HCT116 (cell line): ENCODE measurements around the gene SPEF1. TPM values are rescaled to one million over a fixed set of nuclear protein-coding genes. Genes with fewer than 3 reads are reported as not detected.

Experiments used
- ATAC-seq: fragments of 200-7000 bp; cut with Tn5 transposase; 2 replicates; pipeline ENCODE4 v1.9.1; 2020; ENCODE audit warnings: mild to moderate bottlenecking, moderate library complexity
- BruUV-seq: library from RNA; stranded (reverse); fragments of 400-500 nt; replicated peaks from 2 replicates; lab custom pipeline; 2021; lab: Mats Ljungman, UMichigan
- CTCF ChIA-PET: fragments of 300-600 bp; sonication (Branson Sonifier 250); formaldehyde crosslinking; loops from one replicate; lab custom pipeline; 2021; ENCODE audit warnings: antibody characterized with exemption; lab: Charles Lee
- POLR2A ChIA-PET: fragments of 300-600, 350-600 bp; sonication (Branson Sonifier 250); formaldehyde crosslinking; loops from one replicate; lab custom pipeline; 2021; ENCODE audit warnings: antibody characterized with exemption; lab: Charles Lee
- RAD21 ChIA-PET, 2 experiments: fragments of 300-600 bp; sonication (Branson Sonifier 250); formaldehyde crosslinking; loops; one replicate each; lab custom pipeline; 2023; ENCODE audit warnings: low total read pairs in 2 of 2; ENCODE audit not compliant: uncharacterized antibody in 2 of 2, unreplicated experiment in 2 of 2, low non-redundant PET in 1 of 2; lab: Charles Lee
- DNase-seq: peaks from one replicate; pipeline ENCODE4 v3.0.0-alpha.2; 2010; ENCODE audit warnings: low read depth, low spot score
- H2AFZ ChIP-seq: fragments of 200-600 bp; shearing (Covaris generic), sonication (generic); 2 replicates; pipeline ENCODE4 v1.6.1; 2017; ENCODE audit warnings: low read depth, mixed run types, mixed read lengths, antibody characterized with exemption, low read length; ENCODE audit not compliant: poor library complexity, severe bottlenecking
- H3K27ac ChIP-seq: 2 replicates; pipeline ENCODE4 v1.5.1; 2012; ENCODE audit warnings: low read depth, low read length
- H3K27me3 ChIP-seq: fragments of 200-600 bp; sonication (generic); 2 replicates; pipeline ENCODE4 v1.6.1; 2016; ENCODE audit warnings: mixed run types, low read length, mixed read lengths; ENCODE audit not compliant: insufficient read depth
- H3K36me3 ChIP-seq, 2 experiments: fragments of 200-500 bp in 1 of 2; fragments of 200-600 bp in 1 of 2; sonication (Bioruptor generic) in 1 of 2; sonication (generic) in 1 of 2; 2 replicates each; pipeline versions ENCODE4 v1.5.1 to v1.6.1; 2014 to 2016; ENCODE audit warnings: low read length in 2 of 2, inconsistent platforms in 1 of 2, mixed read lengths in 1 of 2, mixed run types in 1 of 2; ENCODE audit not compliant: insufficient read depth in 2 of 2, control insufficient read depth in 1 of 2
- H3K4me1 ChIP-seq, 2 experiments: fragments of 200-600 bp in 1 of 2; sonication (generic) in 1 of 2; 2 replicates each; pipeline versions ENCODE4 v1.5.1 to v1.6.1; 2012 to 2017; ENCODE audit warnings: low read length in 2 of 2, inconsistent platforms in 1 of 2, mild to moderate bottlenecking in 1 of 2, mixed read lengths in 1 of 2, mixed run types in 1 of 2, moderate library complexity in 1 of 2; ENCODE audit not compliant: insufficient read depth in 2 of 2, control insufficient read depth in 1 of 2
- H3K4me2 ChIP-seq: fragments of 200-600 bp; sonication (generic); 2 replicates; pipeline ENCODE4 v1.6.1; 2017; ENCODE audit warnings: mixed run types, low read length, mixed read lengths
- H3K4me3 ChIP-seq, 2 experiments: fragments of 200-600 bp in 1 of 2; sonication (generic) in 1 of 2; replicated peaks in 1 of 2; 2 replicates each; pipeline ENCODE4 v1.5.1; 2011 to 2016; ENCODE audit warnings: low read length in 2 of 2, control low read depth in 1 of 2, low read depth in 1 of 2, mild to moderate bottlenecking in 1 of 2, mixed read lengths in 1 of 2, mixed run types in 1 of 2
- H3K79me2 ChIP-seq: fragments of 200-600 bp; sonication (generic); 2 replicates; pipeline ENCODE4 v1.6.1; 2017; ENCODE audit warnings: mild to moderate bottlenecking, mixed run types, low read length, moderate library complexity, mixed read lengths; ENCODE audit not compliant: insufficient read depth
- H3K9ac ChIP-seq: fragments of 200-600 bp; sonication (generic); 2 replicates; pipeline ENCODE4 v1.6.1; 2016; ENCODE audit warnings: low read length, mixed read lengths
- H3K9me2 ChIP-seq: fragments of 200-600 bp; sonication (generic), shearing (Covaris generic); 2 replicates; pipeline ENCODE4 v1.6.1; 2017; ENCODE audit warnings: mixed run types, mild to moderate bottlenecking, moderate library complexity; ENCODE audit not compliant: insufficient read depth
- H3K9me3 ChIP-seq, 2 experiments: fragments of 200-500 bp in 1 of 2; fragments of 200-600 bp in 1 of 2; sonication (Bioruptor generic) in 1 of 2; sonication (generic) in 1 of 2; 2 replicates each; pipeline ENCODE4 v1.6.1; 2014 to 2017; ENCODE audit warnings: low read length in 2 of 2, mixed read lengths in 2 of 2, inconsistent platforms in 1 of 2, low read depth in 1 of 2, mild to moderate bottlenecking in 1 of 2, mixed run types in 1 of 2, moderate library complexity in 1 of 2; ENCODE audit not compliant: control insufficient read depth in 1 of 2, insufficient read depth in 1 of 2
- H4K20me1 ChIP-seq: fragments of 200-600 bp; sonication (generic), shearing (Covaris generic); 2 replicates; pipeline ENCODE4 v1.6.1; 2017; ENCODE audit warnings: mixed run types, mild to moderate bottlenecking, moderate library complexity; ENCODE audit not compliant: insufficient read depth
- ATF3 ChIP-seq: IDR thresholded peaks from 2 replicates; pipeline ENCODE4 v1.6.1; 2012
- CBX3 ChIP-seq: IDR thresholded peaks from 2 replicates; pipeline ENCODE4 v1.6.1; 2012; ENCODE audit warnings: low read depth
- CTCF ChIP-seq, 3 experiments: fragments of 200-600 bp in 1 of 3; sonication (generic) in 1 of 3; IDR thresholded peaks in 2 of 3; conservative IDR thresholded peaks in 1 of 3; 2 replicates each; pipeline ENCODE4 v1.5.1; 2012 to 2017; ENCODE audit warnings: low read depth in 2 of 3, low read length in 2 of 3, antibody characterized with exemption in 1 of 3, borderline replicate concordance in 1 of 3, control low read depth in 1 of 3, mild to moderate bottlenecking in 1 of 3, mixed read lengths in 1 of 3, mixed run types in 1 of 3, moderate library complexity in 1 of 3; ENCODE audit not compliant: insufficient read depth in 1 of 3
- EZH2 ChIP-seq: fragments of 200-600 bp; sonication (generic); IDR thresholded peaks from 2 replicates; pipeline ENCODE4 v1.6.1; 2017; ENCODE audit warnings: antibody characterized with exemption, mixed run types
- EZH2phosphoT487 ChIP-seq: fragments of 200-600 bp; IDR thresholded peaks from 2 replicates; pipeline ENCODE4 v1.6.1; 2018; ENCODE audit warnings: antibody characterized with exemption, borderline replicate concordance
- JUND ChIP-seq: IDR thresholded peaks from 2 replicates; pipeline ENCODE4 v1.6.1; 2012
- POLR2AphosphoS5 ChIP-seq: IDR thresholded peaks from 2 replicates; pipeline ENCODE4 v1.6.1; 2011; ENCODE audit warnings: mild to moderate bottlenecking, low read depth, low read length, moderate library complexity
- RAD21 ChIP-seq: IDR thresholded peaks from 2 replicates; pipeline ENCODE4 v1.6.1; 2012; ENCODE audit warnings: low read depth, mild to moderate bottlenecking
- SIN3A ChIP-seq: IDR thresholded peaks from 2 replicates; pipeline ENCODE4 v1.6.1; 2012; ENCODE audit warnings: low read depth
- SP1 ChIP-seq: IDR thresholded peaks from 2 replicates; pipeline ENCODE4 v1.6.1; 2012; ENCODE audit warnings: low read depth
- SRF ChIP-seq: IDR thresholded peaks from 2 replicates; pipeline ENCODE4 v1.6.1; 2012; ENCODE audit warnings: low read depth
- TCF7L2 ChIP-seq: IDR thresholded peaks from 2 replicates; pipeline ENCODE4 v1.7.0; 2011; ENCODE audit warnings: borderline replicate concordance, inconsistent platforms; ENCODE audit not compliant: insufficient read depth, insufficient read length; ENCODE audit errors: extremely low read depth
- YY1 ChIP-seq: IDR thresholded peaks from 2 replicates; pipeline ENCODE4 v1.6.1; 2011; ENCODE audit warnings: low read length, low read depth, moderate library complexity, mild to moderate bottlenecking; ENCODE audit not compliant: insufficient replicate concordance; ENCODE audit errors: extremely low read depth
- ZNF274 ChIP-seq: fragments of 200-500 bp; sonication (Bioruptor generic); IDR thresholded peaks from 2 replicates; pipeline ENCODE4 v1.6.1; 2014; ENCODE audit warnings: mild to moderate bottlenecking, low read depth, low read length, inconsistent platforms
- intact Hi-C: fragments of 100-400 bp; cut with micrococcal nuclease; formaldehyde crosslinking; loops from 2 replicates; pipeline ENCODE4 v1.10.0; 2022
- total RNA-seq: library from RNA; stranded (reverse); gene quantifications from one replicate; pipeline ENCODE4 v1.2.1, GENCODE V29; 2021; ENCODE audit not compliant: unreplicated experiment
- TF ChIP-seq, protein P1 (sequence below): IDR thresholded peaks from 2 replicates; pipeline ENCODE4 v1.6.1; 2012
- TF ChIP-seq, protein P2 (sequence below): IDR thresholded peaks from 2 replicates; pipeline ENCODE4 v1.6.1; 2012; ENCODE audit warnings: low read depth
- TF ChIP-seq, protein P3 (sequence below): IDR thresholded peaks from 2 replicates; pipeline ENCODE4 v1.6.1; 2011; ENCODE audit warnings: mild to moderate bottlenecking, low read length, moderate library complexity; ENCODE audit not compliant: insufficient replicate concordance; ENCODE audit errors: extremely low read depth

Gene SPEF1
- total RNA-seq, 1 experiment from 2014 or later = 0.93 TPM

GRCh38 chr20:3730803-3731672 lies 50.2 kb downstream of the SPEF1 start:
- no TSS peak for BruUV-seq

More at GRCh38 chr20:3730803-3731672, 50.2 kb downstream of the SPEF1 start:
- Histone ChIP-seq H3K4me3 (no peak overlapping the region), H4K20me1 (no peaks in the 10 kb centered on the region), H3K27me3 (0 out of 2 replicates have a peak, but pooled peaks cover 8% of the 10 kb centered on the region), H3K79me2 (no peaks in the 10 kb centered on the region), H3K9me2 (no peaks in the 10 kb centered on the region), H2AFZ (no peak overlapping the region), H3K9me3 (no peaks in the 10 kb centered on the region), H3K9ac (no peak overlapping the region), H3K4me2 (no peak overlapping the region), H3K36me3 (no peaks in the 10 kb centered on the region), H3K4me1 (peaks cover 7 to 31% of the 10 kb centered on the region in 2 experiments), H3K27ac (no peak overlapping the region)
- POLR2A ChIA-PET = no interaction called here
- RAD21 ChIA-PET = no interaction called here
- CTCF ChIA-PET = no interaction called here
- ATAC-seq = no peak
- no peak for DNase-seq
- TF ChIP-seq, protein P1, sequence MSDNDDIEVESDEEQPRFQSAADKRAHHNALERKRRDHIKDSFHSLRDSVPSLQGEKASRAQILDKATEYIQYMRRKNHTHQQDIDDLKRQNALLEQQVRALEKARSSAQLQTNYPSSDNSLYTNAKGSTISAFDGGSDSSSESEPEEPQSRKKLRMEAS = no peak
- TF ChIP-seq ATF3 (no peak), SIN3A (no peak), SRF (no peak), EZH2 (no peak), SP1 (no peak), YY1 (no peak), ZNF274 (no peak), JUND (no peak), CBX3 (no peak), RAD21 (no peak), EZH2phosphoT487 (no peak), CTCF (IDR thresholded peaks at IDR 0.05 in 2 of 3, conservative IDR thresholded peaks at IDR 0.05 in 1 of 3; ENCODE audit: borderline replicate concordance in 1 of 3, insufficient read depth in 1 of 3, low read depth in 2 of 3, low read length in 2 of 3) (no peak), TCF7L2 (no peak), POLR2AphosphoS5 (no peak)
- TF ChIP-seq, protein P2, sequence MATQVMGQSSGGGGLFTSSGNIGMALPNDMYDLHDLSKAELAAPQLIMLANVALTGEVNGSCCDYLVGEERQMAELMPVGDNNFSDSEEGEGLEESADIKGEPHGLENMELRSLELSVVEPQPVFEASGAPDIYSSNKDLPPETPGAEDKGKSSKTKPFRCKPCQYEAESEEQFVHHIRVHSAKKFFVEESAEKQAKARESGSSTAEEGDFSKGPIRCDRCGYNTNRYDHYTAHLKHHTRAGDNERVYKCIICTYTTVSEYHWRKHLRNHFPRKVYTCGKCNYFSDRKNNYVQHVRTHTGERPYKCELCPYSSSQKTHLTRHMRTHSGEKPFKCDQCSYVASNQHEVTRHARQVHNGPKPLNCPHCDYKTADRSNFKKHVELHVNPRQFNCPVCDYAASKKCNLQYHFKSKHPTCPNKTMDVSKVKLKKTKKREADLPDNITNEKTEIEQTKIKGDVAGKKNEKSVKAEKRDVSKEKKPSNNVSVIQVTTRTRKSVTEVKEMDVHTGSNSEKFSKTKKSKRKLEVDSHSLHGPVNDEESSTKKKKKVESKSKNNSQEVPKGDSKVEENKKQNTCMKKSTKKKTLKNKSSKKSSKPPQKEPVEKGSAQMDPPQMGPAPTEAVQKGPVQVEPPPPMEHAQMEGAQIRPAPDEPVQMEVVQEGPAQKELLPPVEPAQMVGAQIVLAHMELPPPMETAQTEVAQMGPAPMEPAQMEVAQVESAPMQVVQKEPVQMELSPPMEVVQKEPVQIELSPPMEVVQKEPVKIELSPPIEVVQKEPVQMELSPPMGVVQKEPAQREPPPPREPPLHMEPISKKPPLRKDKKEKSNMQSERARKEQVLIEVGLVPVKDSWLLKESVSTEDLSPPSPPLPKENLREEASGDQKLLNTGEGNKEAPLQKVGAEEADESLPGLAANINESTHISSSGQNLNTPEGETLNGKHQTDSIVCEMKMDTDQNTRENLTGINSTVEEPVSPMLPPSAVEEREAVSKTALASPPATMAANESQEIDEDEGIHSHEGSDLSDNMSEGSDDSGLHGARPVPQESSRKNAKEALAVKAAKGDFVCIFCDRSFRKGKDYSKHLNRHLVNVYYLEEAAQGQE = no peak
- TF ChIP-seq, protein P3, sequence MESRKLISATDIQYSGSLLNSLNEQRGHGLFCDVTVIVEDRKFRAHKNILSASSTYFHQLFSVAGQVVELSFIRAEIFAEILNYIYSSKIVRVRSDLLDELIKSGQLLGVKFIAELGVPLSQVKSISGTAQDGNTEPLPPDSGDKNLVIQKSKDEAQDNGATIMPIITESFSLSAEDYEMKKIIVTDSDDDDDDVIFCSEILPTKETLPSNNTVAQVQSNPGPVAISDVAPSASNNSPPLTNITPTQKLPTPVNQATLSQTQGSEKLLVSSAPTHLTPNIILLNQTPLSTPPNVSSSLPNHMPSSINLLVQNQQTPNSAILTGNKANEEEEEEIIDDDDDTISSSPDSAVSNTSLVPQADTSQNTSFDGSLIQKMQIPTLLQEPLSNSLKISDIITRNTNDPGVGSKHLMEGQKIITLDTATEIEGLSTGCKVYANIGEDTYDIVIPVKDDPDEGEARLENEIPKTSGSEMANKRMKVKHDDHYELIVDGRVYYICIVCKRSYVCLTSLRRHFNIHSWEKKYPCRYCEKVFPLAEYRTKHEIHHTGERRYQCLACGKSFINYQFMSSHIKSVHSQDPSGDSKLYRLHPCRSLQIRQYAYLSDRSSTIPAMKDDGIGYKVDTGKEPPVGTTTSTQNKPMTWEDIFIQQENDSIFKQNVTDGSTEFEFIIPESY = no peak
- intact Hi-C loops = no loop called here
